Parathyroid adenoma (tissue), 2 donors: Measurements from ENCODE around the gene SLC44A4.

Experiments
- H2AFZ ChIP-seq: fragments of 300-600 bp; sonication (generic); one replicate; pipeline ENCODE4 v1.7.0; 2017; ENCODE audit warnings: antibody characterized with exemption, mild to moderate bottlenecking
- H3K27ac ChIP-seq: fragments of 300-600 bp; sonication (generic); one replicate; pipeline ENCODE4 v1.7.0; 2017
- H3K27me3 ChIP-seq: fragments of 300-600 bp; sonication (generic); one replicate; pipeline ENCODE4 v1.7.0; 2017; ENCODE audit warnings: low read length; ENCODE audit not compliant: control insufficient read depth, insufficient read depth
- H3K36me3 ChIP-seq: fragments of 300-600 bp; sonication (generic); one replicate; pipeline ENCODE4 v1.7.0; 2017; ENCODE audit warnings: low read length; ENCODE audit not compliant: control insufficient read depth, insufficient read depth
- H3K4me1 ChIP-seq: fragments of 300-600 bp; sonication (generic); one replicate; pipeline ENCODE4 v1.7.0; 2017; ENCODE audit warnings: control low read depth
- H3K4me2 ChIP-seq: fragments of 300-600 bp; sonication (generic); one replicate; pipeline ENCODE4 v1.7.0; 2017; ENCODE audit warnings: low read length
- H3K4me3 ChIP-seq: fragments of 300-600 bp; sonication (generic); one replicate; pipeline ENCODE4 v1.7.0; 2017; ENCODE audit warnings: low read depth, low read length
- H3K79me2 ChIP-seq: fragments of 300-600 bp; sonication (generic); one replicate; pipeline ENCODE4 v1.7.0; 2017; ENCODE audit warnings: control low read depth
- H3K9ac ChIP-seq: fragments of 300-600 bp; sonication (generic); one replicate; pipeline ENCODE4 v1.7.0; 2017; ENCODE audit warnings: mild to moderate bottlenecking
- H3K9me3 ChIP-seq: fragments of 300-600 bp; sonication (generic); one replicate; pipeline ENCODE4 v1.7.0; 2017; ENCODE audit warnings: low read length; ENCODE audit not compliant: control insufficient read depth
- CTCF ChIP-seq: fragments of 300-600 bp; sonication (generic); IDR thresholded peaks from one replicate; pipeline ENCODE4 v1.7.0; 2017; ENCODE audit warnings: antibody characterized with exemption, mild to moderate bottlenecking
- donor health status: primary hyperparathyroidism.

Gene SLC44A4

DNA sequence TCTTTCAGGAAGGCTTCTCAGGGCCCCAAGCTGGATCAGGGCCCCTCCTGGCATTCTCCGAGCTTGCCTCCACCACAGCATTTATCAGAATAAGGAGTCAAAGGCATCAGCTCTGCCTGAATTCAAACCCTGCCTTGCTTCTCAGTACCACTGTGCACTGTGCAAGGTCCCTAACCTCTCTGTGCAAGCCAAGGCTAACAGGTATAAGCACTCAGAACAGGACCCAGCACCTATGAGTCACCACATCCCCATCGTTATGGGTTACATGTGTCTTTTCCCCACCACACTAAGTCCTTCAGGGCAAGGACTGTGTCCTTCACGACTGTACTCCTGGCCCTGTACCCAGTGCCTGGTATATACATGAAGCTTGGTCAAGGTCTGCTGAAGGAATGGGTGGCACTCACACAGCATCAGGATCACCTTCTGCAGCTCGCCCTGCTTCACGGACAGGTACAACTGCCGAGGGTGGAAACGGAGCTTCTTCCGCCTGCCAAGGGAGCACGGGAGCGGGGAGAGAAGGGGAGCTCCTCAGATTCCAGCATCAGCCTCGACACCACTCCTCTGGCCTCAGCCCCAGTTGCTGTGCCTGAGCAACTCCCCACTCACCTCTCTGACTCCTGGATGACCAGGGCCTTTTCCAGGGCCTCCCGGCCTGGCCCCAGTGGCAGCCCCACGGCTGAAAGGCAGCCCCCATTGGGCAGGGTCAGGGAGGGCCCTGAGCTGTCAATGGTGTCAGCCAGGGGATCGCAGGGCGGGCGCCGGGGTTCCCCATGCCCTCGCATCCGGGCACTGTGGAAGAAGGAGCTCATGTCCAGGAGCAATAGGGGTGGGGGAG lies 8.6 kb upstream of the SLC44A4 start:
- TF ChIP-seq CTCF = no peak
- no peaks in the 10 kb centered on the region for H3K36me3 ChIP-seq
- no peaks in the 10 kb centered on the region for H3K9me3 ChIP-seq
- H3K4me3 ChIP-seq = no peak overlapping the region
- no peak overlapping the region for H3K27ac ChIP-seq
- no peak overlapping the region for H2AFZ ChIP-seq
- H3K9ac ChIP-seq = no peak overlapping the region
- no peaks in the 10 kb centered on the region for H3K4me1 ChIP-seq
- no peaks in the 10 kb centered on the region for H3K79me2 ChIP-seq
- no peaks in the 10 kb centered on the region for H3K27me3 ChIP-seq
- no peak overlapping the region for H3K4me2 ChIP-seq

GRCh38 chr6:31886541-31886991 lies 7.8 kb upstream of the SLC44A4 start:
- Histone ChIP-seq H3K27ac (no peak overlapping the region), H2AFZ (no peak overlapping the region), H3K9me3 (no peaks in the 10 kb centered on the region), H3K79me2 (no peaks in the 10 kb centered on the region), H3K4me3 (no peak overlapping the region), H3K4me2 (no peak overlapping the region), H3K4me1 (no peaks in the 10 kb centered on the region), H3K27me3 (no peaks in the 10 kb centered on the region), H3K9ac (no peak overlapping the region), H3K36me3 (no peaks in the 10 kb centered on the region)
- TF ChIP-seq CTCF = no peak

- no peaks in the 10 kb centered on the region for H3K9me3 ChIP-seq
- H3K4me2 ChIP-seq = no peak overlapping the region
- H3K27ac ChIP-seq = no peak overlapping the region
- H3K9ac ChIP-seq = no peak overlapping the region
- no peak for TF ChIP-seq CTCF
- no peak overlapping the region for H2AFZ ChIP-seq
- no peaks in the 10 kb centered on the region for H3K4me1 ChIP-seq
- H3K4me3 ChIP-seq = no peak overlapping the region
- no peaks in the 10 kb centered on the region for H3K27me3 ChIP-seq
- H3K36me3 ChIP-seq = no peaks in the 10 kb centered on the region
- no peaks in the 10 kb centered on the region for H3K79me2 ChIP-seq
These were observed 5.8 kb upstream of the SLC44A4 start for GRCh38 chr6:31884528-31885035.

DNA sequence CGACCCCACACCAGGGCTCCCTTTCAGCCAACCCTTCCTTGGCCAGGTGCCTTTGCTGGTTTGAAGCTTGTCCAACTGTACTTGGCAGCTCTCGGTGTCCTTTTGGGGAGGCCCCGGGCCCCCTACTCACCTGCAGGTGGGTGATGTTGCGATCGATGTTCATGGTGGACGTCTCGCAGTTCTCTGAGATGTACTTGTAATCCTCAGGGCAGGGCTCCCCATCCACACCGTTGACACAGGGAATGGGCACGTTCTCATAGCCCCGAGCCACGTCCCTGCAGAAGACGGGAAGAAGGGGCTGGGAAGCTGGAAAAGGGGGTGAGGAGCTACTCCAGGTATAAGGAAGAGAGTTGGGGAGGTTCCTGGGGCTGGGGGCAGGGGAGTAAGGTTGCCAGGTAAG lies 4.9 kb upstream of the SLC44A4 start:
- Histone ChIP-seq H3K79me2 (no peaks in the 10 kb centered on the region), H3K9me3 (no peaks in the 10 kb centered on the region), H2AFZ (no peak overlapping the region), H3K27ac (no peak overlapping the region), H3K36me3 (no peaks in the 10 kb centered on the region), H3K4me2 (no peak overlapping the region), H3K4me3 (no peak overlapping the region), H3K4me1 (no peaks in the 10 kb centered on the region), H3K27me3 (no peaks in the 10 kb centered on the region), H3K9ac (no peak overlapping the region)
- TF ChIP-seq CTCF = no peak

DNA sequence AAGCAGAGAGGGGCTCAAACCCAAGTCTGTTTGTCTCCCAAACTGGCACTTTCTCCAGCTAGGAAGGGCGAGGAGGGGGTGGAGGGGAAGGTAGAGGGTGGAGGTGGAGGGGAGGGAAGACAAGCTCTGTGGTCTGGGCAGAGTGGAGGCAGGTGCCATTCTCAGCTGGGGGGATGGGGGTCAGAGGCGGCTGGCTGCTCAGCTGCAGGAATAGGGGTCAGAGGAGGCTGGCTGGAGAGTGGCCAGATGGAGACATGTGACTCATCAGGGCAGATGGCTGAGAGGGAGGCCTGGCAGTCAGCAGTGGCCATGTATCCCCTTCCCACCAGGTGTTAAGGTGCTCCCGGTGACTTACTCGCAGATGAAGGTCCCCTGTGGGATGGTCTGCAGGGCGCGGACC lies 3.5 kb upstream of the SLC44A4 start:
- Histone ChIP-seq H3K9me3 (no peaks in the 10 kb centered on the region), H3K4me3 (no peak overlapping the region), H3K4me1 (no peaks in the 10 kb centered on the region), H3K79me2 (no peaks in the 10 kb centered on the region), H3K27me3 (no peaks in the 10 kb centered on the region), H3K4me2 (no peak overlapping the region), H2AFZ (no peak overlapping the region), H3K9ac (no peak overlapping the region), H3K36me3 (no peaks in the 10 kb centered on the region), H3K27ac (no peak overlapping the region)
- TF ChIP-seq CTCF = no peak
